GM12892 (cell line): ENCODE measurements around the gene CH25H.

Experiments used
- DNase-seq: peaks from one replicate; pipeline ENCODE4 v3.0.0; 2011; ENCODE audit not compliant: insufficient read length
- FAIRE-seq: peaks from 2 replicates; lab custom pipeline; 2011; peaks lifted over from hg19 to GRCh38; lab: Jason Lieb, UNC
- POLR2A ChIP-seq: IDR thresholded peaks from 2 replicates; pipeline ENCODE4 v1.6.1; 2011; ENCODE audit warnings: low read depth, low read length, control low read depth
- POLR2AphosphoS5 ChIP-seq: IDR thresholded peaks from 2 replicates; pipeline ENCODE4 v1.6.1; 2011; ENCODE audit warnings: low read depth, low read length, control low read depth
- TAF1 ChIP-seq: IDR thresholded peaks from 2 replicates; pipeline ENCODE4 v1.6.1; 2011; ENCODE audit warnings: low read depth, mild to moderate bottlenecking, control low read depth, low read length, borderline replicate concordance

The CH25H gene

DNA sequence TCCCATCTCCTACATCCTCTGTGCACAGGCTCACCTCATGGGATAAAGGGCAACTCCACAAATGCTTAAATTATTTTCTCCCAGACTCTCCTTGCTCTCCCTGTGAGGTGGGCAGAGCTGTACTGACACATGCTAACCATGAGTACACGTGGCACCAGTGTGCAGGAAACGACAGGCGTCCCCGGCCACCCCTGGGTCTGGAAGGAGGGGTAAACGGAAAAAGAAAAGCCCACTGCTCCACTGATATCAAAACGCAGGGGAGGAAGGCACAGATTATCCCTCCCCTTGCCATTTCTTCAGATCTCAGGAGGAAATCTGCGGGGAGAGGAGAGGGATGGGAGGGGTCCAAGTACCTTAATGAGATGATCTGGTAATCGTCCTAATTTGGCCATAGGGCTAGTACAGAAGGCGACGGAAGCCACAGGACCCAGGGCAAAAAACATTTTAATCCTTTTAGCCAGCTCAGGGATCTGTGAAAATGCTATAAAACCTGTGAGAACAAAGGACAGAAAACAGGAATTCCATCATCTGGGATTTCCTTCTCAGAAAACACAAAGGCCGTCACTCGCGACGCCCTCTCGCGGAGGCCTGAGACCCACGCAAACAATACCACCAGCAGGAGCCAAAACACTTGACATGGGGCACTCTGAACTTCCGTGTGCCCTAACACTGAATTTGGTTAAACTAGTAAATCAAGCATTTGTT is 17.8 kb upstream of the CH25H start:
- DNase-seq: no peak
- FAIRE-seq: no peak
- TF ChIP-seq TAF1: no peak
- TF ChIP-seq POLR2AphosphoS5: no peak
- no peak for TF ChIP-seq POLR2A

DNA sequence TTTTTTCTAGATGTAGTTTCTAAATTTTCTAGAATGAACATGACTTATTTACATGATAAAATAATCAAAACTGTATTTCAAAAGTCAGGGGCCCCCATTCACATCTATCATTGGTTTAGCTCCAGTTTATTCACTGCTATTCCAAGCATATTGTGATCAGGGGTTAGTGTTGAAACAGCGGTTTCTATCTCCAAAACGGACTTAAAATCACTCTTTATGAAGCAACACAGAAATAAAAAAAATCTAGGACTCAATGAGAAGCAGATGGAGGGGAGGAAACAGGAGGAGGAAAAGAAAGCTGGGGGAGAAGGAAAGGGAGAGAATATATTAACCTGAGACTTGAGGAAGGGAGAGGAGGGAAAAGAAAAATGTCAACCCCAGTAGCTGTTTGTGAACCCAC is 14.8 kb upstream of the CH25H start:
- FAIRE-seq (no peak), DNase-seq (no peak)
- TF ChIP-seq TAF1: no peak
- TF ChIP-seq POLR2A: no peak
- no peak for TF ChIP-seq POLR2AphosphoS5

DNA sequence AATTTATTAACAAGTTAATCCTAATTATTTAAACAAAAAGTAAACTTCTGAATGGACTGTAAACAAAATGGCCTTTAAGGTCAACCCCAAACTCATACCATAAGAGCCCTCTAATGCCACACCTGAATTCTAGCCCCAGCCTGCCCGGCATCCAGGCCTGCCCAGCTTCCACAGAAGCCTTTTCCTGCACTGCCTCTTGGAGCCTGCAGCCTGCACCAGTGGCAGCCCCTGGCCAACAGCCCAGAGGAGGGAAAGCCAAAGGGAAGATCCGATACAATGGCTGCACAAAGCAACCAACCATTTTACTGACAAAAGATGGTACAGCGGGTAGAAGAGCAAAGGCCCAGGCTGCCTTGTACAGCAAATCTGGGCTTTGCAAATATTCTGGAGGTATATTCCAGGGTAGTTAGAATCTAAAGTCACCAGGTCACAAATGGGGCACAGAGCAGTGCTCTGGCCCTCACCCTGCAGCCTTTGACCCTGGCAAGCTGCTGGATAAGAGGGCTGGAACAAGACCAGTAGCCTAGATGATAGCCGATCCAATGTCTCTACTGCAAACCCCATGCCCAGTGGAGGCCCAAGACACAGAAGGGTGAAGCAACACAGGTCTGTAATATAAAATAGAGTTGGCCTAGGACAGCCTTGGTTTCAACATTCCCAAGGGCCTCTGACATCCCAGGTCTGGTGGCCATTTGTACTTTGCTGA is 12.5 kb upstream of the CH25H start:
- no peak for DNase-seq
- TF ChIP-seq POLR2AphosphoS5 (no peak), POLR2A (no peak), TAF1 (no peak)
- no peak for FAIRE-seq

DNA sequence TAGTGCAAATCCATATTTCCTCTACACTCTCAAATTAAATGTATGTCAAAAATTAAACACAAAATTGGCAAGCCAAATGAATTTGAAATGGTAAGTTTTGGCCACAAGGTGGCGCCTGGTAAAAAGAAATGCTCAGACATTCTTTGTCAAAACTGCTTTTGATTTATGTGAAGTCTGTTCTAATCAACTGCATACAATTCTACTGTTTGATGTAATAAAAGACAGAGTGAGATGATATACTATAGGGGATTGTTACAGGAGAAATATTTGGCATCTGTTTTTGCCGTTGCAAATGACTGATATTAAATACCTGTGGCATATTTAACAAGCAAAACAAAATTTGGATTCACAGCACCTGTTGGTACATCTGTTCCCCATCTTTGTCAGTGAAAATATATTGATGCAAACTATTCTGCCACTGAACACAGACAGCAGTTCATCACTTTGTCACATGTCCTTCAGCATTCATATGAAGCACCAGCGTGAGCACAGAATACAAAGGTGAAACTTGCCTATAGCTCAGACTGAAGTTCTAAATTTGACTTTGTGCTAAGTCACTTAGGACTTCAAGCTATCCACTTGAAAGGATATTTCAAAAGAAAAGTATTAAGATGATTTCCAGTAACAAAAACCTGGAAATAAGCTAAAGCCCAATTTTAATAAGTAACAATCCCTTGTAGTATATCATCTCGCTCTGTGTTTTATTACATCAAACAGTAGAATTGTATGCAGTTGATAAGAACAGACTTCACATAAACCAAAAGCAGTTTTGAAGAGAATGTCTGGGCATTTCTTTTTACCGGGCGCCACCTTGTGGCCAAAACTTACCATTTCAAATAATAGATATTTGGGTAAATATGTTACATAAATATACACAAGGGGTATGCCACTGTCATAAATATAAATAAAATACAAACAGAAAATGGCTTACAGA is 10.2 kb upstream of the CH25H start:
- TF ChIP-seq POLR2A (no peak), POLR2AphosphoS5 (no peak), TAF1 (no peak)
- DNase-seq: no peak
- peak; percentile 91 for FAIRE-seq

DNA sequence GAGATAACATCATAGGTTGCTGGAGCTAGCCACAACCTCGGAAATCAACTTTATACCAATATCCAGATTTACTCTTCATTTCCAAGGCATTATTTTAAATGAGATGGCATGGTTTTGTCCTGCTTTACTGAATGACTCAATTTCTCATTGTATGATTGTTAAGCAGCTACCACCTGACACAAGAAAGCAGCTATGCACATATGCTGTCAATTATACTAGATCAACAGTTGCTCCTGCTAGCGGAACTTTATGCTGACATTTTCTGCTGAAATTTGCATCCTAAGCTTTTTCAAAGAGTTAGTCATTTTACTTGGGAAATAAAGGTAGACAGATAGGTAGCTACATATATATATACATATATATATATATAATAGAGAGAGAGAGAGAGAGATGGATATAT is 8.9 kb upstream of the CH25H start:
- TF ChIP-seq TAF1 (no peak), POLR2A (no peak), POLR2AphosphoS5 (no peak)
- DNase-seq: no peak
- FAIRE-seq: no peak

DNA sequence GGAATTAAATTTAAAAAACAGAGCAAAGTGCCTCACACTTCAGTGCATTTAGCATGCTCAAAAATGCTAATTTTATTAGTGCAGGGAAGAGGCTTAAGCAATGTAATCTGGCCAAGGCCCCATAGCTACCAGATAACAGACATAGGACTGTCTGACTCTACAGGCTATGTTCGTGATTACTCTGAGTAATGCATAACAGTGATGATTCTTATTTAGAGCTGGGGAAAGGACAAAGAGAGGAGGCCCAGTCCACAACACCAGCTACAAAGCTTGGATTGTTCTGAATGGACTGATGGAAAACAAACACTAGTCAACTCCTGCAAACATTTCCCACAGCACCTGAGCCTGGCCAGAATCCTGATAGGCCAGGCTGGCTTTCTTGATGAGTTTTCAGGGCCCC is 8.4 kb upstream of the CH25H start:
- DNase-seq (no peak), FAIRE-seq (no peak)
- TF ChIP-seq POLR2A (no peak), TAF1 (no peak), POLR2AphosphoS5 (no peak)

DNA sequence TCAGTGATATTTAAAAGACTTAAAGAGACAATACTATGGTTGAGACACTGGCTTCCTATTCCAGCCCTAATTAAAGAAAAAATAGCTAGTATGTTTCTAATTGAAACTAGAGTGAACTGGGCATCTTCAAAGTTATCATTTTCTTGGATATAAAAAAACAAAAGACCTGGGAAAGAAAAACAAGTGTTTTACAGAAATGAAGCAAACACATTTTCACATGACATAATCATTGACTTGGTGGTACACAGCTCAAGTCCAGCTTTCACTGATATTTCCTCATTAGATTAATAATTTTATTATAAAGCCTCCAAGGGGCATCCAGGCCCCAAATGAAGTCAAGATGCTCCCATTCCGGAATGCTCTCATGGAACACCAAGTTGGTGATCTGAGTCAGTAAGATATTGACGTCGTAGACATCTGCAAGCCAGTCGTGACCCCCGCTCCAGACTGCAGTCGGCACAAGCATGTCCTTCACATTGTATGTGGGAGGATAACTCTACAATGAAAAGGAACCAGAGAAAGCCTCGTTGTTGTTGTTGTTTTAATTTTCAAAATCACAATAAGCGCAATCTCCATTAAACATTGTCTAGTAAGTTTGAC is 7.5 kb upstream of the CH25H start:
- DNase-seq (no peak), FAIRE-seq (no peak)
- TF ChIP-seq TAF1 (no peak), POLR2AphosphoS5 (no peak), POLR2A (no peak)

DNA sequence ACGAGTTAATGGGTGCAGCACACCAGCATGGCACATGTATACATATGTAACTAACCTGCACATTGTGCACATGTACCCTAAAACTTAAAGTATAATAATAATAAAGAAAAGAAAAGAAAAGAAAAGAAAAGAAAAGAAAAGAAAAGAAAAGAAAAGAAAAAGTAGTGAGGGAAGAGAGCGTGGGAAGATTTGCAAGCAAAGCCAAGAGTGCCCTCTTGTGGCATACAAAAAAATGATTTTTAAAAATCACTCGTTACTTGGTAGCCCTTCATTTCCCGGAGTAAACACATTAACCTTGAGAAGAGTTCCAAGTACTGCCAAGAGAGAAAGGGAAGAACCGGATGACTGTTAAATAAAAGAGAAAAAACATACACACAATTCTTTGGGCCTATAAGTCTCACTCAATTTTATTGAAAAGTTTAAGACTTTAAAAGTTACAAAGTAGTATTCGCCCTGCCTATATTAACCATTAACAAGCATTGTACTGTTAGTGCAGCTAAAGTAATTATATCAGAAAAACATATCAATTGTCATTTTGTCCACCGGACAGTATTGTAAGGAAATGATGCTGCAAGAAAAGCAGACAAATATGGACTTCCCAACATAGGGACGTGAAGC is 6.2 kb upstream of the CH25H start:
- no peak for TF ChIP-seq POLR2AphosphoS5
- no peak for TF ChIP-seq TAF1
- TF ChIP-seq POLR2A: no peak
- FAIRE-seq: peak; percentile 30
- DNase-seq: no peak

DNA sequence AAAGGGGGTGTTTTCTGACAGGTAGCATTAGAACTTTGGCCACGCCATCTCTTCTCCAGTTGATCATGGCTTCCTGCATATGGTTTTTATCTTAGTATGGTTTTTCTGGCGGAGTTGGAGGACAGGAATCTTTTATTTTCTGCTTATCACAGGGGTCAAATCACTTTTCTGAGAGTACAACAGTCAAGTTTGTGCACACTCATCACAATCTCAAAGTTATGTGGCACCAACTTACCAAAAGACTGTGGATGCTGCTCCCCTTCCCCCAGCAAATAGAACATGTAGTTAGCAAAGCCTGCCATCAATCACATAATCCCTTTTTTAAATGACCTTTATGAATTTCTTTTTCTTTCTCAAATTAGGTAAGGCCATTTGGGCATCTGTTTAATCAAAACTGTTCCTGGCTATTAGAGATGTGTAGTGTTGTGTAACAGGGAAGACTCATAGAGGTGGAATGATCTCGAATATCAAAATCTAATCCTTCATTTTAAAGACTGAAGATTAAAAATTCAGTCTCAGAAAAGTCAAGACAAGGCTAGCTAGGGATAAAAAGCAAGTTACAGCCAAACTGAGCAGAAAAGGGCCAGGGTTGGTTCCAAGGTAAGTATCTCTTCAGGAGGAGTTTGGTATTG is 3.8 kb upstream of the CH25H start:
- DNase-seq (no peak), FAIRE-seq (no peak)
- no peak for TF ChIP-seq POLR2AphosphoS5
- TF ChIP-seq TAF1: no peak
- TF ChIP-seq POLR2A: no peak

DNA sequence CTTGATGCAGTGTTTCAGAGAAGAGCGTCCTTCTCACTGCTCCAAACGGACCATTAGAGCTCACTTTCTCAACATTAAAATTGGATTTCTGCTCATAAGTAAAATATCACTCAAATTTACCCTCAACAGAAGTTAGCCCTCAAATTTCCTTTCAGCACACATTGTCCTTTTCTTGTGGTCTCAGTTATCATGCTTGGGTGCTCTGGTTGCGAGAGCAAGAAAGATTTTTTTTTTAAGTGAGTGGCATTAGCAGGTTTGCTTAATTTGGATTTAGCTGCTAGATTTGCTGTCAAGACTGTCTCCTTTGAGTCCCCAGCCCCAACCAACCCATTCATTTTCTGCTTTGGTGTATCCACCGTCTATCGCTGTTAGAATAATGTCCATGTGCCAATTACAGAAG is 2.6 kb upstream of the CH25H start:
- TF ChIP-seq POLR2A (no peak), POLR2AphosphoS5 (no peak), TAF1 (no peak)
- no peak for DNase-seq
- FAIRE-seq: peak; percentile 36
